Common myeloid progenitor, CD34-positive (primary cell): ENCODE measurements around the gene TARM1.

Experiments used
- CTCF ChIA-PET: fragments of 350-600 bp; sonication (Branson Sonifier 250); formaldehyde crosslinking; loops from one replicate; lab custom pipeline; 2021; ENCODE audit warnings: antibody characterized with exemption; lab: Charles Lee
- POLR2A ChIA-PET: fragments of 350-600 bp; sonication (Branson Sonifier 250); formaldehyde crosslinking; loops from one replicate; lab custom pipeline; 2021; ENCODE audit warnings: antibody characterized with exemption; lab: Charles Lee
- DNase-seq, 3 donors: peaks; one replicate each; pipeline versions ENCODE4 v3.0.0 to v3.0.0-alpha.2; 2013
- H3K27ac ChIP-seq, 2 experiments: 1 replicate in 1 of 2; 2 replicates in 1 of 2; pipeline ENCODE4 v1.7.0; 2013; ENCODE audit warnings: inconsistent platforms in 2 of 2, low read length in 2 of 2, mild to moderate bottlenecking in 2 of 2, low read depth in 1 of 2, moderate library complexity in 1 of 2; ENCODE audit not compliant: severe bottlenecking in 2 of 2, insufficient read depth in 1 of 2, poor library complexity in 1 of 2
- H3K27me3 ChIP-seq, 5 experiments: replicated peaks in 2 of 5; 1 replicate in 3 of 5; 2 replicates in 2 of 5; pipeline versions ENCODE4 v1.6.1 to v1.7.0; 2013; ENCODE audit warnings: low read length in 4 of 5, mild to moderate bottlenecking in 2 of 5, moderate library complexity in 2 of 5, inconsistent platforms in 1 of 5; ENCODE audit not compliant: insufficient read depth in 5 of 5, control insufficient read depth in 4 of 5
- H3K36me3 ChIP-seq, 4 experiments: 1 replicate in 2 of 4; 2 replicates in 2 of 4; pipeline versions ENCODE4 v1.6.1 to v1.7.0; 2013; ENCODE audit warnings: low read length in 3 of 4, control low read depth in 1 of 4, mild to moderate bottlenecking in 1 of 4; ENCODE audit not compliant: control insufficient read depth in 4 of 4, insufficient read depth in 4 of 4
- H3K4me1 ChIP-seq, 4 experiments: 1 replicate in 3 of 4; 2 replicates in 1 of 4; pipeline versions ENCODE4 v1.6.1 to v1.7.1; 2013; ENCODE audit warnings: low read length in 3 of 4, mild to moderate bottlenecking in 3 of 4, control low read depth in 1 of 4, inconsistent platforms in 1 of 4, moderate library complexity in 1 of 4; ENCODE audit not compliant: control insufficient read depth in 4 of 4, insufficient read depth in 4 of 4; ENCODE audit errors: control extremely low read depth in 1 of 4
- H3K4me3 ChIP-seq, 7 experiments: 1 replicate in 4 of 7; 2 replicates in 3 of 7; pipeline versions ENCODE4 v1.5.1 to v1.7.0; 2013; ENCODE audit warnings: mild to moderate bottlenecking in 7 of 7, low read length in 6 of 7, moderate library complexity in 6 of 7, inconsistent platforms in 2 of 7, low read depth in 2 of 7, control low read depth in 1 of 7; ENCODE audit not compliant: insufficient read depth in 4 of 7, control insufficient read depth in 1 of 7; ENCODE audit errors: extremely low read depth in 1 of 7
- H3K9me3 ChIP-seq, 5 experiments: 1 replicate in 4 of 5; 2 replicates in 1 of 5; pipeline versions ENCODE4 v1.6.1 to v1.7.1; 2013; ENCODE audit warnings: low read length in 4 of 5, mild to moderate bottlenecking in 2 of 5, inconsistent platforms in 1 of 5, low read depth in 1 of 5, moderate library complexity in 1 of 5; ENCODE audit not compliant: control insufficient read depth in 4 of 5, insufficient read depth in 2 of 5; ENCODE audit errors: control extremely low read depth in 1 of 5
- WGBS: methylation state at CpG from one replicate; pipeline ENCODE4 v1.1.5; 2013; ENCODE audit not compliant: insufficient coverage; 5-methylcytosine and 5-hydroxymethylcytosine counted together

TARM1 gene

GRCh38 chr19:54035215-54036178 lies 45.7 kb downstream of the TARM1 start:
- CTCF ChIA-PET, result interaction anchor here (0.6 to 1.9 kb wide), 4 partner anchors 10 to 356 kb away, joined by 3 to 6 read pairs (median 3); no protein-coding TSS in a partner anchor
- H3K4me1 ChIP-seq, result no peaks in the 10 kb centered on the region
- H3K9me3 ChIP-seq, result no peaks in the 10 kb centered on the region
- 88% methylated on average over 3 of the region's 4 CpGs for WGBS
- POLR2A ChIA-PET, result no interaction called here
- H3K27me3 ChIP-seq, result peaks cover 0 to 6% (median 3%) of the 10 kb centered on the region in 5 experiments
- no peak for DNase-seq
- H3K36me3 ChIP-seq, result no peaks in the 10 kb centered on the region
- no peak overlapping the region for H3K27ac ChIP-seq
- H3K4me3 ChIP-seq, result no peak overlapping the region

DNA sequence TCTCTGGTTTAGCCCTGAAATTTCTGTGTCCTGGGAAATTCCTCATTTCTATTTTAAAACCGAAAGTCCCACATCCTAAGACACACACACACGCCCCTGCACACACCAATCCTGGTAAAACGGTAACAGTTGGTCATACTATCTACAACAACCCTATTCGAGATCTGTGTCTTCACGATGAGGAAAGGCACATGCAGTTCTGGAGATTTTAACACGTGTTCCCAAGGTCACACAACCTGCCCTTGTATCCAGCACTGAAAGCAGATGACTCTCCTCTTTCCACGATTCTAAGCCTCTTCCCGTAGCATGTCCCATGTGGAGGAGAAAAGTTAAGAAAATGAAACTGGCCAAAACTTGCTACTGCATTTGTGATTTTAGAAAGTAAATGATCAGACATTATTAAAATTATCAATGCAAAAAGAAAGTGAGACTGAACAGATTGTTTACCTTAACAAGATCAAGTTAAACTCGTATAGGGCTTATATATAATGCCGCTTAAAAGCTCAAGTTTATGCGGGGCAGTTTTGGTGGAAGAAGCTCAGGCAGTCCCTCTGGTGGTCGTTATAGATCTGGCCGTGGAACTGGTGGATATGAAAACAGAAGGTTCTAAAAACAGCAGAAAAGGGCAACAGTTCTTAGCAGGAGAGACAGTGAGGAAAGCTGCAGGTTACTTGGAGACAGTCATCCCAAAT lies 50.1 kb downstream of the TARM1 start:
- Histone ChIP-seq H3K27ac (no peak overlapping the region), H3K27me3 (peaks cover 0 to 6% (median 0%) of the 10 kb centered on the region in 5 experiments), H3K4me1 (peaks cover 0 to 3% (median 0%) of the 10 kb centered on the region in 4 experiments), H3K4me3 (no peak overlapping the region), H3K36me3 (no peaks in the 10 kb centered on the region), H3K9me3 (no peaks in the 10 kb centered on the region)
- ChIA-PET CTCF (interaction anchor here (0.6 to 3.4 kb wide), 12 partner anchors 9 to 259 kb away, joined by 3 to 12 read pairs (median 4); no protein-coding TSS in a partner anchor), POLR2A (no interaction called here)
- 34% methylated on average over 9 of the region's 13 CpGs for WGBS
- DNase-seq, result peak; percentile 39 to 62 (median 62)

DNA sequence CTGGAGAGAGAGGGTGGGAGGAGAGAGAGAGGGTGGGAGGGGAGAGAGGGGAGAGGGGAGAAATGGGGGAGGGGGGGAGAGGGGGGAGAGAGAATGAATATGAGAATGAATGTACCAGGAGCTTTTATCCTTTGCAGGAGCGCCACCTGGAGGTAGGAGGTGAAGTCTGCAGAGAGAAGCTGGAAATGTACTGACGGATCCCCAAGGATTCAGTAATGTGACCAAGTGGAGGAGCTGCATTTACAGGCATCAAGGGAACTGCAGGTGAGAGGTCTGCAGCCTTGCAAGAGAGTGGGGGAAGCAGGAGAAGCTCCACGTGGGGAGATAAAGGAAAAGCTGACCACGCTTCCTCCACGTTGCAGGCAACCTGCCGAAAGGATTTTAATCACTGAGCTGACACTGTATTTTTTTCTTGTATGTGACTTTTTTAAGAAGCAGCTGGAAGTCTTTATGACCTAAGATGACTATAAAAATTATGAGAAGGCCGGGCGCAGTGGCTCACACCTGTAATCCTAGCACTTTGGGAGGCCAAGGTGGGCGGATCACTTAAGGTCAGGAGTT lies 51.2 kb downstream of the TARM1 start:
- DNase-seq, result peak; percentile 69 to 79 (median 70)
- Histone ChIP-seq H3K36me3 (no peaks in the 10 kb centered on the region), H3K4me1 (peaks cover 0 to 3% (median 0%) of the 10 kb centered on the region in 4 experiments), H3K27me3 (peaks cover 0 to 6% (median 0%) of the 10 kb centered on the region in 5 experiments), H3K27ac (no peak overlapping the region), H3K9me3 (no peaks in the 10 kb centered on the region), H3K4me3 (no peak overlapping the region)
- CTCF ChIA-PET, result interaction anchor here (0.6 to 2.2 kb wide), 20 partner anchors 11 to 274 kb away, joined by 3 to 8 read pairs (median 4); no protein-coding TSS in a partner anchor
- POLR2A ChIA-PET, result no interaction called here
- WGBS, result 6% methylated on average over 6 of the region's 9 CpGs

DNA sequence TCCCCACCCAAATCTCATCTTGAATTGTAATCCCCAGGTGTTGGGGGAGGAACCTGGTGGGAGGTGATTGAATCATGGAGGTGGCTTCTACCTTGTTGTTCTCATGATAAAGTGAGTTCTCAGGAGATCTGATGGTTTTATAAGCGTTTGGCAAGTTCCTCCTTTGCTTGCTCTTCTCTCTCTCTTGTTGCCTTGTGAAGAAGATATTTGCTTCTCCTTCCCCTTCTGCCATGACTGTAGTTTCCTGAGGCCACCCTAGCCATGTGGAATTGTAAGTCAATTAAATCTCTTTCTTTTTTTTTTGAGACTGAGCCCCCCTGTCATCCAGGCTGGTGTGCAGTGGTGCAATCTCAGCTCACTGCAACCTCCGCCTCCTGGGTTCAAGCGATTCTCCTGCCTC lies 51.9 kb downstream of the TARM1 start:
- no peaks in the 10 kb centered on the region for H3K36me3 ChIP-seq
- H3K4me1 ChIP-seq, result peaks cover 0 to 3% (median 0%) of the 10 kb centered on the region in 4 experiments
- no peak overlapping the region for H3K27ac ChIP-seq
- WGBS, result 100% methylated on average over 2 of the region's 3 CpGs
- H3K4me3 ChIP-seq, result no peak overlapping the region
- DNase-seq, result peak in 2 of 3 donors; percentile 33 to 44
- POLR2A ChIA-PET, result no interaction called here
- CTCF ChIA-PET, result interaction anchor here (0.6 to 2.2 kb wide), 19 partner anchors 11 to 352 kb away, joined by 3 to 8 read pairs (median 4); no protein-coding TSS in a partner anchor
- H3K27me3 ChIP-seq, result peaks cover 0 to 6% (median 0%) of the 10 kb centered on the region in 5 experiments
- H3K9me3 ChIP-seq, result no peaks in the 10 kb centered on the region

- Histone ChIP-seq H3K4me1 (peaks cover 2 to 16% (median 9%) of the 10 kb centered on the region in 4 experiments), H3K27ac (no peak overlapping the region), H3K9me3 (no peaks in the 10 kb centered on the region), H3K36me3 (no peaks in the 10 kb centered on the region), H3K4me3 (no peak overlapping the region), H3K27me3 (peaks cover 0 to 6% (median 0%) of the 10 kb centered on the region in 5 experiments)
- POLR2A ChIA-PET, result no interaction called here
- CTCF ChIA-PET, result interaction anchor here (0.6 to 1.6 kb wide), 4 partner anchors 142 to 234 kb away, joined by 3 to 7 read pairs (median 5); no protein-coding TSS in a partner anchor
- 92% methylated on average over 6 of the region's 7 CpGs for WGBS
- DNase-seq, result no peak
Observed at GRCh38 chr19:54026656-54027055, 54.5 kb downstream of the TARM1 start.

DNA sequence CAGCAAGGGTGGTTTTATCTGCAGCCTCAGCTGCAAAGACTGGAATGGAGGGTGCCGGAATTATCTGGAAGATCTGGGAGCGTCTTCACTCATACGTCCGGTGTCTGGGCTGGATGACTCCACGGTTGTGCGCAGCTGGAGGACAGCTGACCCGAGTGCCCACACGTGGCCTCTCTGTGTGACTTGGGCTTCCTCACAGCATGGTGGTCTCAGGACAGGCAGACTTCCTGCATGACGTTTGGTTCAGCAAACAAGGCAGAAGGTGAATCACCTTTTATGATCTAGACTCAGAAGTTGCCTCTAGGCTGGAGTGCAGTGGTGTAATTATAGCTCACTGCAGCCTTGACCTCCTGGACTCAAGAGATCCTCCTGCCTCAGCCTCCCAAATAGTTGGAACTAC lies 56.5 kb downstream of the TARM1 start:
- 80% methylated on average over 9 of the region's 9 CpGs for WGBS
- H3K27ac ChIP-seq, result no peak overlapping the region
- no peak for DNase-seq
- no peaks in the 10 kb centered on the region for H3K9me3 ChIP-seq
- no peaks in the 10 kb centered on the region for H3K36me3 ChIP-seq
- H3K4me1 ChIP-seq, result peaks cover 5 to 28% (median 17%) of the 10 kb centered on the region in 4 experiments
- POLR2A ChIA-PET, result interaction anchor here (0.6 kb wide), 1 partner anchor 141 kb away, joined by 3 read pairs; no protein-coding TSS in a partner anchor
- H3K27me3 ChIP-seq, result no peaks in the 10 kb centered on the region
- CTCF ChIA-PET, result interaction anchor here (0.8 to 4.0 kb wide), 10 partner anchors 8 to 215 kb away, joined by 3 to 19 read pairs (median 5); no protein-coding TSS in a partner anchor
- H3K4me3 ChIP-seq, result no peak overlapping the region
